Activated CD8-positive, alpha-beta memory T cell treated with anti-CD3 and anti-CD28 coated beads, Interleukin-2, amount 50 U/mL, for 1 hour (primary cell): Measurements from ENCODE around the gene COL4A1.

ENCODE experiments used
- DNase-seq: peaks from one replicate; pipeline ENCODE4 v3.0.0-alpha.2; 2020; ENCODE audit errors: extremely low read depth

The COL4A1 gene

GRCh38 chr13:110309661-110310524, 2.9 kb upstream of the COL4A1 start:
- DNase-seq = no peak

GRCh38 chr13:110308656-110309359, 1.9 kb upstream of the COL4A1 start:
- no peak for DNase-seq

DNA sequence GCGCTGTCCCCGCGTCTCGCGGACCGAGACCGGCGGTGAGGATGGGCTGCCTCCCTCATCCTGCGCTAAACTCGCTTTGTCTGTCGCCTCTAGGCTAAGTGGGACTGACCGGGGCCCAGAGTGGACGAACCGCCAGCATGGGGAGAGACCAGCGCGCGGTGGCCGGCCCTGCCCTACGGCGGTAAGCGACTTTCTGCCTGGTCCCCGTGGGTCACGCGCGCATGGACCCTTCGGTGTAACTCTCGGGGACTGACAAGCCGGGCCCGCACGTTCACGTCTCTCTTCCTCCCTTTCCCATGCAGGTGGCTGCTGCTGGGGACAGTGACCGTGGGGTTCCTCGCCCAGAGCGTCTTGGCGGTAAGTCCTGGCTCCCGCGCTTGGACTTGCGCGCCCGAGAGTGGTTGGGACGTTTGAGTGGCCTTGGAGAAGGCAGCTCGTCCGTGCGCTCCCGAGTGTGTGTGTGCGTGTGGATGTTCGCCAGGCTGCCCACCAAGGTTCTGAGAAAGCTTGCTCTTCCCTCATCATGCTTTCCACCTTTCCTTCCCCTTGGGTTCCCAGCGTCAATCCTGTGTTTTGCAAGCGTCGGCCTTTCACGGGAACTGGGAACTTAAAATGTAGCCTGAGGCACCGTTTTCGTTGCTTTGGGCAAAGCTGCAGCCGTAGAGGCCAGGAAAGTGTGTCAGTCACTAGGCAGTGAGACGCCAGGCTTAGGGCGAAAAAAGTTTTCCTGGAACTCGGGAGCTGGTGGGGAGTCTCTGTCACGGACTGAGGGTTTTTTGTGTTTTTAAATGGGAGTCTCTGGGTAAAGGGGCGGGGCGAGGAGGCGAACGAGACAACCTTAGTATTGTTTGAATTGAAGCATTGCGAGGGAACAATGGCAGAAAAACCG, 1.1 kb upstream of the COL4A1 start:
- no peak for DNase-seq

DNA sequence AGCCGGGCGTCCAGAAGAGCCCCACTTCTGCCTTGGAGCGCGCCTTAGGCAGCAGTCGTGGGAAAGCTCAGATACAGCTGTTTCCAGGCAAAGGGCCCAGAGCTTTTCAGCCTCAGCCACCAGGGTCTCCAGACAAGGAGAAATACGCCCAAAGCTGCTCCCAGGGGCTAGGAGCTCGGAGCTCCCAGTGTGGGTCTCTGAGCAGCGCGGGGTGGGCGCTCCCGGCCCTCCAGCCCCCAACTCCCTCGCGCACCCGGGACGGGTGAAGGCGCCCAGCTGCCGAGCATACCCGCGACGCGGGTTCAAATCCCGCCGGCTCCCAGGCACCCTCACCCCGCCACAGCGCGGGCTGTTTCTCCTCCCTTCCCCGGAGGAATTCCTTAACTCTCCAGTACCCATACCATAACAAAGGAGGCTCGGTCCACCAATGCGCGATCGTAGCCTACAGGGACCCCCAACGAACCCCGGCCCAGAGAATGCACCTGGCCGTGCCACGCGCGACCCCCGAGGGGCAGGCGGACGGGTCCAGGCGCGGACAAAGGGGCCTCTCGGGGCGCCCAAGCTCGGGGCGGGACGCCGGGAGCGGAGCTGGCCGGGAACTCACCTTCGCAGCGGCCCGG, 507 bp downstream of the COL4A1 start:
- DNase-seq = no peak

DNA sequence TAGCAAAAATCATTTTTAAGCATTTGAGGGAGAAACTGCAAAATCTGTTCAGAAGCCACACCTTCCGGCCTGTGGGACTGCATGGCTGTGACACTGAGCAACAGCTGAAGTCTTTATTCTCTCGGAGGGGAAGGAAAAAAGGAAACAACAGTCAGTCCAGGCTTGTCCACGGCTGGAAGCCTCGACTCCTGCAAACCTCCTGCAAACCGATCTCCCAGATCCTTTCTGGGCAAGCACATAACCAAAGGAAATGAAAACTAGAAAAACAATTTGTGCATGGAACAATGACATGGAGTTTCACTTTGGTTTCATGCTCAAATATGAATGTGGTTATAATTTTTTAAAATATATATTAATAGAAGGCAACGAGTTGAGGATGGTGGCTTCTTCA, 1.0 kb downstream of the COL4A1 start:
- DNase-seq = no peak

DNA sequence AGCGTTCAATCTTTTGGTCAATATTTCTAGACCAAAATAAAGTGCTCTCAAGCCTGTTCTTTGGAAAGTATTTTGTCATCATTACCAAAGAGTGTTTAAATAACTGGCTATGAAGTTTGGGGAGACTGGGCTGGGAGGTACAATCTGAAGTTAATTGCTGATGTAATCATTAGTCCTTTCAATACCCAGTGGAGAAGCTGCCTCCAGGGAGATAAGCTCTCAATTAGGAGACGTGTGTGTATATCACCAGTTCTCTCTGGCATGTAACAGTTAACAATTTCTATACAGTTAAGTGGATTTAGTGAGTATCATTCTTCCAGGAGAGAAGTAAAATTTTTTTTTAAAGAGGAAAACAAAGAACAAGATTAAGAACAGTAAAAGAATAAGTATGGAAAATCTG, 1.4 kb downstream of the COL4A1 start:
- no peak for DNase-seq

DNA sequence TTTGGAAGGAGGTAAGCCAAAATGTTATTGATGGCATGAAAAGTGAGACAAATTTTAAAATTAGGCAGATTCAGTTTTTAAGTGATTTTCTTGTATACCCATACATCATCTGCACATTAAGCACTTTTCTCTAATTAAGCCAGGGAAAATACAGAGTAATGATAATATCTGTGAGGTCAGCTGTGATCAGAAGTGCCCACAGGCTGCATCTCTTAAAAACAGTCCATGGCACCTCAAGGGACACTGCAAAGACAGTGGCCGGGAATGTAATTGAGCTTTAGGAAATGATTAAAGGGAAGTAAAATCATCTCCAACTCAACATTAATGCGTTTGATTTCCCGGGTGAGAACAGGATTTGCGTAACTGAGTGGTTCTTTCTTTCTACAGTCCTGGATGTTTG, 2.0 kb downstream of the COL4A1 start:
- DNase-seq = no peak

DNA sequence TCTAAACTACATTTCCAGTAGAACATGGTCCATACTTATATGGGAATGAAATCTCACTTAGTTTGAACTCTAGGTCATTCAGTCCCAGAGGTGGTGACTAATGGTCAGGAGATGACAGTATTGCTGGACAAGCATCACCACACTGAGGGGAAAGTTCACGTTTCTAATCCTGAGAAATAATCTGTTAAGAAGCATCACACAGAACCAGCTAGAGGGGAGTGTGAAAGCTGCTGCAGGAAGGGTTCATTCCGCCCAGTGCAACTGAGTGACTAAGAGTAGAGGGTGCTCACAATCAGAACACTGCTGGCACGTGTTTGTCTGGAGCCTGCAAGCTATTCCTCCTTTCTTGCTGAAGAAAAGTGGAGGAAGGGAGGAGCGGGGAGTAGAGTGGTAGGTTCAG, 2.7 kb downstream of the COL4A1 start:
- DNase-seq = no peak

DNA sequence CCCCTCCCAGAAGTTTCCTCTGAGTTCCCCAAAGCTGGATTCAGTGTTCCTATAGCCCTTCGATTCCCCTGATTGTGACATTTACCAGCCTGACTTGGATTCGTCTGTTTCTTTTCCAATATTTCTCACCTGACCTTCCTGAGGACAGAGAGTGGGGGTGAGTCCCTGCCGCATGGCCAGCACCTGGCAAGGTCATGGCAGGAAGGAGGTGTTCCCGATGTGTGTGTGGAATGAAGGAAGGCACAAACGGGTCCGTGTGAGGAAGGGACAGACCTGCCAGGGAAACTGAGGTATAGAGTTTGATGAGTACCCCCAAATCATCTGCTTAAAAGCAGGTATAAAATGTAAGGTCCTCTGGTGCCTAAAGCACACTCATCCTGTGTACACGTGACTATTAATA, 3.3 kb downstream of the COL4A1 start:
- no peak for DNase-seq

DNA sequence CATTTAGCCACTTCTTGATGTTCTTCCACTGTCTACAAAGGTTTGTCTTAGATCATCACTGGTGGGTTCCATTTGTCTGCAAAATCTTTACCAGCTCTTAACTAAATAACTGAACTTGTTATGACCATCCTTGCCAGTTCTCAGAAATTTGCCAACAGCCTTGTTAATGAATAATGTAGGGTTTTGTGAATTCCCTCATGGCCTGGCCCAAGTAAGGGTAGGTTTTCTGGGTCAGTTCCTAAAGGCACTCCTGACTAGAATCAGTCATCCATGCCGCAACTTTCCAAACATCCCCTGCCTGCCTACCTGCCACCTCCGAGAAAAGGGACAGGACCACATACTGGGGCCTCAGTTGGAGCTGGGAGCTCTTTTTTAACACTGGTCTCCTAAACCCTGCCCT, 4.0 kb downstream of the COL4A1 start:
- no peak for DNase-seq

DNA sequence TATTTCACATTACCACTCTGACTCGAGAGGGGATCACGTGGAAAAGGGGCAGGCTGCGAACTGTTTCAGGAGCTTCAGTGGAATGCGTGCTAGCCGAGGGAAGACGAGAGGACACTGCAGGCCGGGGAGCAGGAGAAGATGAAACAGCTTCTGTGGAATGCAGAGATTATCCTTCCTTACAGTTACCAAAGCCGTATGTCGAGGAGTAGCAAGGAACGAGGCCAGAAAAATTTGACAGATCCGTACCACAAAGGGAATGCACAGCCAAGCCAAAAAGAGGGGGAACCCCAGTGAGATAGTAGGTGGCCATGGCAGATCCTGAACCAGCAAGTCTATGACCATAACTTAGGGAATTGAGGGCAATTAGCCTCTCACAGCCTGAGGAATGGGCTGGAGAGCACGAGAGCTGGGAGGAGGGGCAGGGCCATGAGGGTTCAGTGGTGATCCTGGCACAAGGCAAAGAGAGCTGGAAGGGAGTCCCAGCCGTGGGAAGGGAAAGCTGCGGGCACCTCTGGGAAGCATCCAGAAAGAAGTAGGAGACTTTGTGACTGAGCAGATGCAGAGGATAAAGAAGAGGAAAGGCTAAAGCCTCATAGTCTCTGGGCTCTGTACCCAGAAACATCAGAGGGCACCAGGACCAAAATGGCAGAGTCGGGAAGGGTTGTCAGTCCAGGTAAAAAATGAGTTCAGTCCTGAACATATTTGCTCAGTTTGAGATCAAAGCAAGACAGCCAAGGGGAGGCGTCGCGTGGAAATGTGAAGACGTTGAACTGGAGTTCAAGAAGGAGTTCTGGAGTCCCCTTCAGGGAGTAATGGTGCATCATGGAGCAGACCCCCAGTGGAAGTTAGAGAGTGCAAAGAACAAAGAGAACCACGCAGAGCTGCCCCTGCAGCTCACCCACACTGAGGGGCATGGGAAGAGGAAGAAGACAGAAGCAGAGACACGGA, 5.1 kb downstream of the COL4A1 start:
- no peak for DNase-seq

DNA sequence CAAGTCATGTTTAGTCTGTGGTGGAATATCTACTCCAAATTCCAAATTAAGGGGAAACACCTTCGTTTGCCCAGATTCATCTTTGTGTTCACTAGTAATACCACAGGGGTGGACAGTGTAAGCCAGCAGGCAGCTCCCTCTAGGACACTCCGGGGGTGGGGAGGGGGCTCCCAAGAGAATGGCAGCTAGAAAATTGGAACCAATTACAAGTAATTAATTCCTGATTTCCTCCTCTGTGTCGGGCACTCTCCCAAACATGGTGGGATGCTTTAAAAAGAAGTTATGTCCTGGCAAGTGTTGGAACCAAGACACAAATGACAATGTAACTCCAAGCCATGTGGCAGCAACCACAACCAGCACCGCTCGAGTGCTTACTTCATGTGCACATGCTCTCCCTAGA, 5.9 kb downstream of the COL4A1 start:
- DNase-seq = no peak

DNA sequence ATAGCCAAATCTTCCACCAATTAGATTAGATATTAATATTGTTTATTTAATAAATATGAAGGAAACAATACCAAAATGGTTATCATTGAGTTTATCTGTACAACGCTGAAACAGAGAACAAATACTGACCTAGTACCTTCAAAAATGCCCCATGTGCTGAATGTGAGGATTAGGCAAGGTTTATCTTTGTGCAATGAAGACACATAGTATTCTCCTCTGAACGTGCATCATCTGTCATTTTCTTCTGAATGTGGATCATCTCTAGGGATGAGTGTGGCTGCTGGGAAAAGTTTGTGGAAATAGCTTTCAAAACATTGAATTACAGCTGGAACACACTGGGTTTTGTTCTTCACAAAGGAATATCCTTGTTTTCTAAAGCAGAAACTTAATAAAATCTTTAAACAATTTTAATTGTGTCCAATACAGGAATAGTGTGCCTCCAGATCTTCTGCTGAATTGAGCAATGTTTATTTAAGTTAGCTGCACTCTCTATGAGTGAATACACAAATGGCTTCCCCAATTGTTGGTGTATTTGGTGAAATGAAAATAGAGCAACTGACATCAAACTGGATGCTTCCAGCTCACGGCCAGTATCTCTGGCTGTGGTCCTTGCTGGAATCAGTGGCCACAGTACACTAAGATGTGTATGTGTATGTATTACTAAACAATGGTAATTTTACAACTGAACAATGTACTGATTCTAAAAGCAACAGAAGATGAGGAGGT, 6.7 kb downstream of the COL4A1 start:
- no peak for DNase-seq

GRCh38 chr13:110299283-110299840, 7.6 kb downstream of the COL4A1 start:
- DNase-seq = no peak

- no peak for DNase-seq
These were observed 8.3 kb downstream of the COL4A1 start for GRCh38 chr13:110298505-110299282.

DNA sequence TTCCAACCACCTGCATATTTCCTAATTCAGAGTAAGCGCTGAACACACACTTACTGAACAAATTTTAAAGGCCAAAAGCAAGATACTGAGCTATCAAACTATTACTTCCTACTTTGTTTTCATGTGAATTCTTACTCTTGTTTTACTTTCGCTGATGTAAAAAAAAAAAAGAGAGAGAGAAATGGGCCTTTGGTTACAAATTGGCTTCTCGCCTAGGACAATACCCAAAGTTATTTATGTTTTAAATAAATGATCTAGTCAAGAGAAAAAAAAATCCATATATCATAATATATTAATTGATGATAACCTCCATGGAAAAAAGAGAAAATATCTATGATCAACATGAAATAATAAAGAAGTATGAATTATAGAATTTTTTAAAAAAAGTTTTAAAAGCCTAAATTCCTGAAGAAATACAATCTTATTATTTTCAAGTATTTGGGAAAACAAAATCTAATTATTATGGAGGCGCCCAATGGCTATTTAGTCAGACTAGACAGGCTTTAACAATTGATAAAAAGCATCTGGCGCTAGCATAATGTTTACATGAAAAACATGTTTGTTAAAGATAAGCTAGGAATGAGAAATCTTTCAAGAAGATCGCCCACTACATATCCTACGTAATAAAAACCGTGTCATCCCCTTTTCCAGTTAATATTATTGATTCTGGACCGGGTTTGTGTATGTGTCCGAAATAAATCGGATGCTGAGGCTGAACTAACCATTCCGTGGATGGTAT, 9.0 kb downstream of the COL4A1 start:
- DNase-seq = no peak

DNA sequence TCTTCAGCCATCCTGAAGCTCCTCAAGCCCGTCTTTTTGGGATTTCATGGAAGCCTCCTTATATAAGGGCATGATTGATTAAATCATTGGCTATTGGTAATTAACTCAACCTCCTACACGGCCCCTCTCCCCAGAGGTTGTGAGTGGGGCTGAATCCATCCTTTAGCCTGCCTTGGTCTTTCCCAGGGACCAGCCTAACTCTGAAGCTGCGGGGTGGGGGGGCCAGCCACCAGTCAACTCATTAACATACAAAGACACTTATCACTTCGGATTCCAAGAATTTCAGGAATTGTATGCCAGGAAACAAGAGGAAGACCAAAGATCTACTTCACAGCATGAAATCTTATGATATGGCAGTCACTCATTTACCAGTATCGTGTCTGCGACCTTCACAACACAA, 9.9 kb downstream of the COL4A1 start:
- DNase-seq = no peak

GRCh38 chr13:110294622-110295021, 12.3 kb downstream of the COL4A1 start:
- no peak for DNase-seq
